HepG2 (cell line): ENCODE data around the gene KIF1C. TPM values are rescaled to one million over a fixed set of nuclear protein-coding genes. Genes with fewer than 3 reads are reported as not detected.

Source experiments
- ZNF160 ChIP-seq: sonication (generic); formaldehyde crosslinking; IDR thresholded peaks from 2 replicates; pipeline ENCODE4 v1.8.0; 2022; ENCODE audit warnings: mild to moderate bottlenecking, inconsistent platforms, missing genetic modification reagents
- ZNF331 ChIP-seq: sonication (generic); formaldehyde crosslinking; IDR thresholded peaks from 2 replicates; pipeline ENCODE4 v1.4.0; 2020; ENCODE audit warnings: missing genetic modification reagents
- ZNF572 ChIP-seq: sonication (generic); formaldehyde crosslinking; IDR thresholded peaks from 2 replicates; pipeline ENCODE4 v1.5.1; 2020; ENCODE audit warnings: mild to moderate bottlenecking, missing genetic modification reagents
- ZNF766 ChIP-seq: sonication (generic); formaldehyde crosslinking; IDR thresholded peaks from 2 replicates; pipeline ENCODE4 v1.5.0; 2020; ENCODE audit warnings: missing genetic modification reagents, borderline replicate concordance
- ZSCAN22 ChIP-seq: sonication (generic); formaldehyde crosslinking; IDR thresholded peaks from 2 replicates; pipeline ENCODE4 v1.4.0; 2020; ENCODE audit warnings: mild to moderate bottlenecking, missing genetic modification reagents
- polyA plus RNA-seq, 8 experiments: library from polyadenylated mRNA; depleted of rRNA in 3 of 8; stranded (reverse) in 7 of 8; unstranded in 1 of 8; fragments of >200 nt; fragmentation: Illumina TruSeq in 4 of 8; extraction: Trizol in 4 of 8; gene quantifications; 2 replicates each; pipeline versions ENCODE4 v1.2.1 to v1.2.3, GENCODE V29; 2011 to 2016; ENCODE audit warnings: low read depth in 4 of 8, missing spikeins in 1 of 8, mixed read lengths in 1 of 8; ENCODE audit not compliant: insufficient read depth in 1 of 8
- total RNA-seq, 5 experiments: library from RNA; depleted of rRNA; stranded (reverse); fragments of >200 nt; fragmentation: Illumina TruSeq; extraction: Trizol; gene quantifications; 2 replicates each; pipeline ENCODE4 v1.2.3, GENCODE V29; 2016; ENCODE audit warnings: low read depth in 1 of 5
- TF ChIP-seq, protein P1 (sequence below): IDR thresholded peaks from 2 replicates; pipeline ENCODE4 v1.4.0; 2020; ENCODE audit warnings: mild to moderate bottlenecking, missing genetic modification reagents
- TF ChIP-seq, protein P2 (sequence below): sonication (generic); formaldehyde crosslinking; IDR thresholded peaks from 2 replicates; pipeline ENCODE4 v1.4.0; 2020; ENCODE audit warnings: missing genetic modification reagents, borderline replicate concordance
- TF ChIP-seq, protein P3 (sequence below): IDR thresholded peaks from 2 replicates; pipeline ENCODE4 v1.6.1; 2016
- TF ChIP-seq, protein P4 (sequence below): sonication (generic); formaldehyde crosslinking; IDR thresholded peaks from 2 replicates; pipeline ENCODE4 v1.5.1; 2020; ENCODE audit warnings: mild to moderate bottlenecking, moderate library complexity, missing genetic modification reagents
- TF ChIP-seq, protein P5 (sequence below): sonication (generic); formaldehyde crosslinking; IDR thresholded peaks from 2 replicates; pipeline ENCODE4 v1.4.0; 2020; ENCODE audit warnings: mild to moderate bottlenecking, missing genetic modification reagents

The KIF1C gene
- total and polyA plus RNA-seq, 2 of the 13 experiments (the other 11 are each of a cell fraction or from before 2014, with no cell fraction given): 70.0 to 104 TPM

DNA sequence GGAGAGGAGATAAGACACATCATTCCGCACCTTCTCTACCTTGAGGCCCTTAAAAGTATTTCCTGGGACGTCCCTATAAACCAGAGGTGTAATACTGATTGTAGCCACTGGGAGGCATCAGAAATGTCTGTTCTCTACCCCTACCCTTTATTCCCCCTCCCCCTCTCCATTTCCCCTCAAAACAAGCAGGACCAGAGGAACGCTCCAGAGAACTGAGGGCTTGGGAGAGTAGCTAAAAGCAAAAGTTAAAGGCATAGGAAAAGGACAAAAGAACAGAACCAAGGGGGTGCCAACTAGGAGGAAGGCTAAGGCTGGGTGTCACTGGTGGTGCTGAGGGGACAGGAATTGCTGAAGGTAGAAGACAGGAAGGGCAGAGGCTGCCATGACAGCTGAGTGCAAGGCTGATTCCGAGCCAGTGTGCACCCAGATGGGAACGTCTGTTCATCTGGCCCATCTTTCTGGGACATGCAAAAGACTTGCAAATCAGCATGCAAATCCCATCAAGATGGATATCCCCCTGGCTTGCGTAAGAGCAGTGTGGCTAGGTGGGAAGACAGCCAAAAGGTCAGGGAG lies 17.0 kb upstream of the KIF1C start (continued):
- TF ChIP-seq, protein P1, sequence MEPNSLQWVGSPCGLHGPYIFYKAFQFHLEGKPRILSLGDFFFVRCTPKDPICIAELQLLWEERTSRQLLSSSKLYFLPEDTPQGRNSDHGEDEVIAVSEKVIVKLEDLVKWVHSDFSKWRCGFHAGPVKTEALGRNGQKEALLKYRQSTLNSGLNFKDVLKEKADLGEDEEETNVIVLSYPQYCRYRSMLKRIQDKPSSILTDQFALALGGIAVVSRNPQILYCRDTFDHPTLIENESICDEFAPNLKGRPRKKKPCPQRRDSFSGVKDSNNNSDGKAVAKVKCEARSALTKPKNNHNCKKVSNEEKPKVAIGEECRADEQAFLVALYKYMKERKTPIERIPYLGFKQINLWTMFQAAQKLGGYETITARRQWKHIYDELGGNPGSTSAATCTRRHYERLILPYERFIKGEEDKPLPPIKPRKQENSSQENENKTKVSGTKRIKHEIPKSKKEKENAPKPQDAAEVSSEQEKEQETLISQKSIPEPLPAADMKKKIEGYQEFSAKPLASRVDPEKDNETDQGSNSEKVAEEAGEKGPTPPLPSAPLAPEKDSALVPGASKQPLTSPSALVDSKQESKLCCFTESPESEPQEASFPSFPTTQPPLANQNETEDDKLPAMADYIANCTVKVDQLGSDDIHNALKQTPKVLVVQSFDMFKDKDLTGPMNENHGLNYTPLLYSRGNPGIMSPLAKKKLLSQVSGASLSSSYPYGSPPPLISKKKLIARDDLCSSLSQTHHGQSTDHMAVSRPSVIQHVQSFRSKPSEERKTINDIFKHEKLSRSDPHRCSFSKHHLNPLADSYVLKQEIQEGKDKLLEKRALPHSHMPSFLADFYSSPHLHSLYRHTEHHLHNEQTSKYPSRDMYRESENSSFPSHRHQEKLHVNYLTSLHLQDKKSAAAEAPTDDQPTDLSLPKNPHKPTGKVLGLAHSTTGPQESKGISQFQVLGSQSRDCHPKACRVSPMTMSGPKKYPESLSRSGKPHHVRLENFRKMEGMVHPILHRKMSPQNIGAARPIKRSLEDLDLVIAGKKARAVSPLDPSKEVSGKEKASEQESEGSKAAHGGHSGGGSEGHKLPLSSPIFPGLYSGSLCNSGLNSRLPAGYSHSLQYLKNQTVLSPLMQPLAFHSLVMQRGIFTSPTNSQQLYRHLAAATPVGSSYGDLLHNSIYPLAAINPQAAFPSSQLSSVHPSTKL (CRISPR knock-in tag): no peak
- 0 out of 2 replicates have a peak, but pooled peaks have one; percentile 26 for TF ChIP-seq ZNF331 (CRISPR knock-in tag)
- TF ChIP-seq ZSCAN22: no peak
- TF ChIP-seq, protein P2, sequence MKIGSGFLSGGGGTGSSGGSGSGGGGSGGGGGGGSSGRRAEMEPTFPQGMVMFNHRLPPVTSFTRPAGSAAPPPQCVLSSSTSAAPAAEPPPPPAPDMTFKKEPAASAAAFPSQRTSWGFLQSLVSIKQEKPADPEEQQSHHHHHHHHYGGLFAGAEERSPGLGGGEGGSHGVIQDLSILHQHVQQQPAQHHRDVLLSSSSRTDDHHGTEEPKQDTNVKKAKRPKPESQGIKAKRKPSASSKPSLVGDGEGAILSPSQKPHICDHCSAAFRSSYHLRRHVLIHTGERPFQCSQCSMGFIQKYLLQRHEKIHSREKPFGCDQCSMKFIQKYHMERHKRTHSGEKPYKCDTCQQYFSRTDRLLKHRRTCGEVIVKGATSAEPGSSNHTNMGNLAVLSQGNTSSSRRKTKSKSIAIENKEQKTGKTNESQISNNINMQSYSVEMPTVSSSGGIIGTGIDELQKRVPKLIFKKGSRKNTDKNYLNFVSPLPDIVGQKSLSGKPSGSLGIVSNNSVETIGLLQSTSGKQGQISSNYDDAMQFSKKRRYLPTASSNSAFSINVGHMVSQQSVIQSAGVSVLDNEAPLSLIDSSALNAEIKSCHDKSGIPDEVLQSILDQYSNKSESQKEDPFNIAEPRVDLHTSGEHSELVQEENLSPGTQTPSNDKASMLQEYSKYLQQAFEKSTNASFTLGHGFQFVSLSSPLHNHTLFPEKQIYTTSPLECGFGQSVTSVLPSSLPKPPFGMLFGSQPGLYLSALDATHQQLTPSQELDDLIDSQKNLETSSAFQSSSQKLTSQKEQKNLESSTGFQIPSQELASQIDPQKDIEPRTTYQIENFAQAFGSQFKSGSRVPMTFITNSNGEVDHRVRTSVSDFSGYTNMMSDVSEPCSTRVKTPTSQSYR: peak; percentile 81
- TF ChIP-seq, protein P3, sequence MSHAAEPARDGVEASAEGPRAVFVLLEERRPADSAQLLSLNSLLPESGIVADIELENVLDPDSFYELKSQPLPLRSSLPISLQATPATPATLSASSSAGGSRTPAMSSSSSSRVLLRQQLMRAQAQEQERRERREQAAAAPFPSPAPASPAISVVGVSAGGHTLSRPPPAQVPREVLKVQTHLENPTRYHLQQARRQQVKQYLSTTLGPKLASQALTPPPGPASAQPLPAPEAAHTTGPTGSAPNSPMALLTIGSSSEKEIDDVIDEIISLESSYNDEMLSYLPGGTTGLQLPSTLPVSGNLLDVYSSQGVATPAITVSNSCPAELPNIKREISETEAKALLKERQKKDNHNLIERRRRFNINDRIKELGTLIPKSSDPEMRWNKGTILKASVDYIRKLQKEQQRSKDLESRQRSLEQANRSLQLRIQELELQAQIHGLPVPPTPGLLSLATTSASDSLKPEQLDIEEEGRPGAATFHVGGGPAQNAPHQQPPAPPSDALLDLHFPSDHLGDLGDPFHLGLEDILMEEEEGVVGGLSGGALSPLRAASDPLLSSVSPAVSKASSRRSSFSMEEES (CRISPR knock-in tag): no peak
- 0 out of 2 replicates have a peak, but pooled peaks have one; percentile 72 for TF ChIP-seq ZNF572 (CRISPR knock-in tag)
- TF ChIP-seq, protein P4, sequence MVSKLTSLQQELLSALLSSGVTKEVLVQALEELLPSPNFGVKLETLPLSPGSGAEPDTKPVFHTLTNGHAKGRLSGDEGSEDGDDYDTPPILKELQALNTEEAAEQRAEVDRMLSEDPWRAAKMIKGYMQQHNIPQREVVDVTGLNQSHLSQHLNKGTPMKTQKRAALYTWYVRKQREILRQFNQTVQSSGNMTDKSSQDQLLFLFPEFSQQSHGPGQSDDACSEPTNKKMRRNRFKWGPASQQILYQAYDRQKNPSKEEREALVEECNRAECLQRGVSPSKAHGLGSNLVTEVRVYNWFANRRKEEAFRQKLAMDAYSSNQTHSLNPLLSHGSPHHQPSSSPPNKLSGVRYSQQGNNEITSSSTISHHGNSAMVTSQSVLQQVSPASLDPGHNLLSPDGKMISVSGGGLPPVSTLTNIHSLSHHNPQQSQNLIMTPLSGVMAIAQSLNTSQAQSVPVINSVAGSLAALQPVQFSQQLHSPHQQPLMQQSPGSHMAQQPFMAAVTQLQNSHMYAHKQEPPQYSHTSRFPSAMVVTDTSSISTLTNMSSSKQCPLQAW (CRISPR knock-in tag): 0 out of 2 replicates have a peak, but pooled peaks have one; percentile 49
- no peak for TF ChIP-seq ZNF160
- TF ChIP-seq, protein P5, sequence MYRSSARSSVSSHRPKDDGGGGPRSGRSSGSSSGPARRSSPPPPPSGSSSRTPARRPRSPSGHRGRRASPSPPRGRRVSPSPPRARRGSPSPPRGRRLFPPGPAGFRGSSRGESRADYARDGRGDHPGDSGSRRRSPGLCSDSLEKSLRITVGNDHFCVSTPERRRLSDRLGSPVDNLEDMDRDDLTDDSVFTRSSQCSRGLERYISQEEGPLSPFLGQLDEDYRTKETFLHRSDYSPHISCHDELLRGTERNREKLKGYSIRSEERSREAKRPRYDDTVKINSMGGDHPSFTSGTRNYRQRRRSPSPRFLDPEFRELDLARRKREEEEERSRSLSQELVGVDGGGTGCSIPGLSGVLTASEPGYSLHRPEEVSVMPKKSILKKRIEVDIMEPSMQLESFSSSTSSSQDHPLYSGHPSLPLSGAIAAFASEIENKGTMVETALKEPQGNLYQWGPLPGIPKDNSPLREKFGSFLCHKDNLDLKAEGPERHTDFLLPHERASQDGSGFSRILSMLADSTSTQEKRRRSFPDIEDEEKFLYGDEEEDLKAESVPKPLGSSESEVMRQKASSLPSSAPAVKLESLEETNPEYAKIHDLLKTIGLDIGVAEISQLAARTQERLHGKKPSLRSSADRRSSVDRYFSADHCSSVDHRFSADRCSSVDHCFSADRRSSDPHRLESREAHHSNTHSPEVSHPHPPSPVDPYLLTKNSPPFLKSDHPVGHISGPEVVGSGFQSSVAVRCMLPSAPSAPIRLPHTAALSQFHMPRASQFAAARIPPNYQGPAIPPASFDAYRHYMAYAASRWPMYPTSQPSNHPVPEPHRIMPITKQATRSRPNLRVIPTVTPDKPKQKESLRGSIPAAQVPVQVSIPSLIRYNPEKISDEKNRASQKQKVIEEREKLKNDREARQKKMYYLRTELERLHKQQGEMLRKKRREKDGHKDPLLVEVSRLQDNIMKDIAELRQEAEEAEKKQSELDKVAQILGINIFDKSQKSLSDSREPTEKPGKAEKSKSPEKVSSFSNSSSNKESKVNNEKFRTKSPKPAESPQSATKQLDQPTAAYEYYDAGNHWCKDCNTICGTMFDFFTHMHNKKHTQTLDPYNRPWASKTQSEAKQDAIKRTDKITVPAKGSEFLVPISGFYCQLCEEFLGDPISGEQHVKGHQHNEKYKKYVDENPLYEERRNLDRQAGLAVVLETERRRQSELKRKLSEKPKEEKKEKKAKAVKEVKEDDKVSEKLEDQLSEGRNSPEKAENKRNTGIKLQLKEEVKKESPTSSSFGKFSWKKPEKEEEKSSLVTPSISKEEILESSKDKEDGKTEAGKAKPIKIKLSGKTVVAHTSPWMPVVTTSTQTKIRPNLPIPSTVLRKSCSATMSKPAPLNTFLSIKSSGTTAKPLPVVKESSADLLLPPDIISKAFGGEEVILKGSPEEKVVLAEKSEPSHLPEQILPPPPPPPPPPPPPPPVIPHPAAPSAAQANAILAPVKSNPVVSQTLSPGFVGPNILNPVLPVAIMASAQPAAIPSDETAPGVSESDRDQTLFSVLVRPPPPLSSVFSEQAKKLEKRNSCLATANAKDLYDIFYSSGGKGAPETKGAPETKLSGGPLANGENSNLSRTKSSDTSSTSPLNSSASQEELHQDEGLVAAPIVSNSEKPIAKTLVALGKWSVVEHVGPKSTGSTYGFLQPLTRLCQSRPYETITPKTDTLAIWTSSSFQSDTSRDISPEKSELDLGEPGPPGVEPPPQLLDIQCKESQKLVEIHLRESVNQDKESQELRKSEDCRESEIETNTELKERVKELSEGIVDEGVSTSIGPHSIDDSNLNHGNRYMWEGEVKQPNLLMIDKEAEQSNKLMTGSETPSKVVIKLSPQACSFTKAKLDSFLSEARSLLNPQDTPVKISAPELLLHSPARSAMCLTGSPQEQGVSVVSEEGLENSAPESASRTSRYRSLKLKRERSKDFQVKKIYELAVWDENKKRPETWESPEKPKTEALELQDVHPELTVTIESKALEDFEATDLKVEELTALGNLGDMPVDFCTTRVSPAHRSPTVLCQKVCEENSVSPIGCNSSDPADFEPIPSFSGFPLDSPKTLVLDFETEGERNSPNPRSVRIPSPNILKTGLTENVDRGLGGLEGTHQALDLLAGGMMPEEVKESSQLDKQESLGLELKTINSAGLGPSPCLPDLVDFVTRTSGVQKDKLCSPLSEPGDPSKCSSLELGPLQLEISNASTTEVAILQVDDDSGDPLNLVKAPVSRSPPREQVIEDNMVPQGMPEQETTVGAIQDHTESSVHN (CRISPR knock-in tag): 0 out of 2 replicates have a peak, but pooled peaks have one; percentile 39
- no peak for TF ChIP-seq ZNF766 (CRISPR knock-in tag)
